NOMO-1 (cell line): ENCODE data around the gene PEPD.
A peak's percentile ranks its signal among the peaks of the same experiment; 100 is the strongest.

Source experiments
- DNase-seq, 2 experiments: peaks; one replicate each; lab custom pipeline; 2025; ENCODE audit not compliant: unreplicated experiment in 2 of 2; lab: John Stamatoyannopoulos, UW

Gene PEPD

GRCh38 chr19:33400856-33401682, 120.5 kb downstream of the PEPD start:
- DNase-seq = no peak

GRCh38 chr19:33399745-33400681, 121.6 kb downstream of the PEPD start:
- DNase-seq = no peak

- no peak for DNase-seq
Observed at GRCh38 chr19:33399081-33399744, 122.4 kb downstream of the PEPD start.

- no peak for DNase-seq
Observed at GRCh38 chr19:33398361-33399060, 123.1 kb downstream of the PEPD start.

- no peak for DNase-seq
Observed at GRCh38 chr19:33397536-33398360, 123.8 kb downstream of the PEPD start.

- no peak for DNase-seq
Observed at GRCh38 chr19:33396701-33397535, 124.7 kb downstream of the PEPD start.

GRCh38 chr19:33395561-33396550, 125.7 kb downstream of the PEPD start:
- no peak for DNase-seq

GRCh38 chr19:33394723-33395560, 126.6 kb downstream of the PEPD start:
- no peak for DNase-seq

- peak; percentile 65 to 70 for DNase-seq
Observed at GRCh38 chr19:33394006-33394722, 127.4 kb downstream of the PEPD start.

GRCh38 chr19:33393286-33394005, 128.1 kb downstream of the PEPD start:
- DNase-seq = no peak

GRCh38 chr19:33392341-33393285, 129.0 kb downstream of the PEPD start:
- DNase-seq = no peak

- no peak for DNase-seq
Observed at GRCh38 chr19:33391631-33392249, 129.9 kb downstream of the PEPD start.

GRCh38 chr19:33390908-33391630, 130.5 kb downstream of the PEPD start:
- DNase-seq = no peak
